ENCODE data around the gene ARHGAP15. TPM values are rescaled to one million over a fixed set of nuclear protein-coding genes. Genes with fewer than 3 reads are reported as not detected.

Gene ARHGAP15
- total RNA-seq, 4 donors from 2014 or later = 3.4 to 9.3 (median 6.4) TPM

DNA sequence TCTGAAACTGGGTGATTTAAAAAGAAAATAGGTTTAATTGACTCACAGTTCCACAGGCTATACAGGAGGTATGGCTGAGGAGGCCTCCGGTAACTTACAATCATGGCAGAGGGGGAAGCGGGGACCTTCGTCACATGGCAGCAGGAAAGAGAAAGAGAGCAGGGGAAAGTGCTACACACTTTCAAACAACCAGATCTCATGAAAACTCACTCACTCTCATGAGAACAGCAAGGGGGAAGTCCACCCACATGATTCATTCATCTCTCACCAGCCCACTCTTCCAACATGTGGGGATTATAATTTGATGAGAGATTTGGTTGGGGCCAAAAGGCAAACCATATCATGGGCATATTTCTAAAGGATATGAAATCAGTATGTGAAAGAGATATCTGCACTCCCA, 12.0 kb upstream of the ARHGAP15 start:
- 97 to 100% methylated on average over 3 of the region's 3 CpGs for WGBS, 2 donors (ENCODE audit: low coverage in 1 of 2)
- Histone ChIP-seq H3K9me3 (no peaks in the 10 kb centered on the region), H3K4me3 (no peak overlapping the region), H3K4me1 (no peaks in the 10 kb centered on the region), H3K27me3 (no peaks in the 10 kb centered on the region), H3K27ac (no peak overlapping the region), H3K36me3 (no peaks in the 10 kb centered on the region)
- ATAC-seq = no peak
- no peak for TF ChIP-seq POLR2A (IDR thresholded peaks at IDR 0.05)
- TF ChIP-seq, protein P1, sequence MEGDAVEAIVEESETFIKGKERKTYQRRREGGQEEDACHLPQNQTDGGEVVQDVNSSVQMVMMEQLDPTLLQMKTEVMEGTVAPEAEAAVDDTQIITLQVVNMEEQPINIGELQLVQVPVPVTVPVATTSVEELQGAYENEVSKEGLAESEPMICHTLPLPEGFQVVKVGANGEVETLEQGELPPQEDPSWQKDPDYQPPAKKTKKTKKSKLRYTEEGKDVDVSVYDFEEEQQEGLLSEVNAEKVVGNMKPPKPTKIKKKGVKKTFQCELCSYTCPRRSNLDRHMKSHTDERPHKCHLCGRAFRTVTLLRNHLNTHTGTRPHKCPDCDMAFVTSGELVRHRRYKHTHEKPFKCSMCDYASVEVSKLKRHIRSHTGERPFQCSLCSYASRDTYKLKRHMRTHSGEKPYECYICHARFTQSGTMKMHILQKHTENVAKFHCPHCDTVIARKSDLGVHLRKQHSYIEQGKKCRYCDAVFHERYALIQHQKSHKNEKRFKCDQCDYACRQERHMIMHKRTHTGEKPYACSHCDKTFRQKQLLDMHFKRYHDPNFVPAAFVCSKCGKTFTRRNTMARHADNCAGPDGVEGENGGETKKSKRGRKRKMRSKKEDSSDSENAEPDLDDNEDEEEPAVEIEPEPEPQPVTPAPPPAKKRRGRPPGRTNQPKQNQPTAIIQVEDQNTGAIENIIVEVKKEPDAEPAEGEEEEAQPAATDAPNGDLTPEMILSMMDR (IDR thresholded peaks at IDR 0.05) = no peak
- TF ChIP-seq POLR2AphosphoS5 (IDR thresholded peaks at IDR 0.05) = no peak
- TF ChIP-seq EP300 (IDR thresholded peaks at IDR 0.05) = no peak

DNA sequence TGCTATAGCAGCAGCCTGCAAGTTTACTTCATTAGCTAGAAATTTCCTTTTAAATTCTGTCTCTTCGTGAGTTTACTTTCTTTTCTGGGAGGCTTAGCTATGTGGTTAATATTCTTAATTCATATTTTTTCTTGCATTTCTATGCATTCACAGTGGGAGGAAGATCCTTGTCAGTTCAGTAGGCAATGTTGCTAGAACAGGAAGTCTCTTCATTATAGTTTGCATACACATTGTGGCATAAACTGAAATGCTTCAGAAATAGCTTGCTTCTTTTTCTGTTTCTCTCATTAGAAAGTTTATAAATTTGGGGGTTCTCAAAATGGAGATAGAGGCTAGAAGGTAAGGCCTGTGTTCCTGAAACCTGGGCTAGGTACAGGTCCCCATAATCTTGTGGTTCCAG, 8.1 kb upstream of the ARHGAP15 start:
- 36 to 80% methylated on average over 1 of the region's 1 CpG for whole genome bisulfite sequencing, 2 donors (ENCODE audit: low coverage in 1 of 2)
- Histone ChIP-seq H3K9me3 (no peaks in the 10 kb centered on the region), H3K4me3 (no peak overlapping the region), H3K27ac (no peak overlapping the region), H3K36me3 (no peaks in the 10 kb centered on the region), H3K27me3 (no peaks in the 10 kb centered on the region), H3K4me1 (no peaks in the 10 kb centered on the region)
- no peak for TF ChIP-seq POLR2AphosphoS5 (IDR thresholded peaks at IDR 0.05)
- TF ChIP-seq, protein P1 (IDR thresholded peaks at IDR 0.05) = no peak
- no peak for TF ChIP-seq EP300 (IDR thresholded peaks at IDR 0.05)
- no peak for TF ChIP-seq POLR2A (IDR thresholded peaks at IDR 0.05)
- no peak for ATAC-seq

DNA sequence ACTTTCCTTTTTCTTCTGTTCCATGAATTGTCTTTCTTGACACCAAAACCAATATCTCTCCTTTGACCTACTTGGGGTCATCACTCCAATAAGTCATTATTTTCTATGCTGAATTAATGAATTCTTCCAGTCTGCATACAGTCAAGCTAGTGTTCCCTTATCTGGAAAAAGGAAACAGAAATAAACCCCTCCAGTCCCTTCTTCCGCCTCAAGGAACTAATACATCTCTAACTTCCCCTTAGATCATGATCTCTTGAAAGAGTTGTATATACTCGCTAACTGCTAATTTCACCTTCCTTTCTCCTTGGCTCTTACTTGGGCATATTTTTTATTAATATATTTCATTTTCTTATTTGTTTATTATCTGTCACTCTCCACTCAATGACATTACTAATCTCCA, 7.3 kb upstream of the ARHGAP15 start:
- Histone ChIP-seq H3K27ac (no peak overlapping the region), H3K36me3 (no peaks in the 10 kb centered on the region), H3K4me1 (no peaks in the 10 kb centered on the region), H3K9me3 (no peaks in the 10 kb centered on the region), H3K4me3 (no peak overlapping the region), H3K27me3 (no peaks in the 10 kb centered on the region)
- WGBS, 2 donors (ENCODE audit: low coverage in 1 of 2) = 81 to 85% methylated on average over 2 of the region's 2 CpGs
- TF ChIP-seq, protein P1 (IDR thresholded peaks at IDR 0.05) = no peak
- no peak for TF ChIP-seq EP300 (IDR thresholded peaks at IDR 0.05)
- TF ChIP-seq POLR2AphosphoS5 (IDR thresholded peaks at IDR 0.05) = no peak
- TF ChIP-seq POLR2A (IDR thresholded peaks at IDR 0.05) = no peak
- no peak for ATAC-seq

DNA sequence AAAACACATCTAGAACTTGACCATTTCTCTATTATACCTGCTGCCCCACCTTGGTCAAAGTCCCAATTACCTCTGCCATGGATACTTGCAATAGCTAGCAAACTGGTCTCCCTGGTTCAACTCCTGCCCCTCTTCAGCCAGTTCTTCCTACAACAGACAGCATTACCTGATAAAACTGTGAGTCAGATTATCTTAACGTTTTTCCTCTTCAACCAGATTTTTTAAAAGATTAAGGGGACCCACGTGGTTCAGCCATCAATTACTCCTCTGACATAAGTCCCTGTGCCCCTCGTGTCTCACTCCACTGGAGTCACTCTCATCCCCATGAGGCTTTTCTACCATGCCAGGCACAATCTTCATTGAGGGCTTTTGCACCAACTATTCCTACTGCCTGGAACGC, 5.3 kb upstream of the ARHGAP15 start:
- WGBS, 2 donors (ENCODE audit: low coverage in 1 of 2) = 48% methylated on average over 4 of the region's 4 CpGs
- Histone ChIP-seq H3K4me1 (no peaks in the 10 kb centered on the region), H3K27ac (no peak overlapping the region), H3K4me3 (no peak overlapping the region), H3K9me3 (no peaks in the 10 kb centered on the region), H3K36me3 (no peaks in the 10 kb centered on the region), H3K27me3 (no peaks in the 10 kb centered on the region)
- ATAC-seq = no peak
- TF ChIP-seq EP300 (IDR thresholded peaks at IDR 0.05) (no peak), POLR2A (IDR thresholded peaks at IDR 0.05) (no peak), POLR2AphosphoS5 (IDR thresholded peaks at IDR 0.05) (no peak)
- TF ChIP-seq, protein P1 (IDR thresholded peaks at IDR 0.05) = no peak

DNA sequence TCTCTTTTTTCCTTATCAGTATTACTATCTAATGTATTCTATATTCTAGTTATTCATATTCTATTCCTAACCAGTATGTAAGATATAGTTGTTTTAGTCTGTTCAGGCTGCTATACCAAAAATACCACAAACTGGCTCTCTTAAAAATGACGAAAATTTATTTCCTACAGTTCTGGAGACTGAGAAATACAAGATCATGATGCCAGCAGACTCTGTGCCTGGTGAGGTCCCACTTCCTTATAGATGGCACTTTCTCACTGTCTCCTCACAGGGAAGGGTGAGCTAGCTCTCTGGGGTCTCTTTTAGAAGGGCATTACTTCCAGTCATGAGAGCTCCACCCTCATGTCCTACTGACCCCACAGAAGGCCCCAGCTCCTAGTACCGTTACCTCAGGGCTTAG, 4.8 kb upstream of the ARHGAP15 start:
- no peak for ATAC-seq
- 80% methylated on average over 2 of the region's 2 CpGs for WGBS, 2 donors (ENCODE audit: low coverage in 1 of 2)
- no peaks in the 10 kb centered on the region for H3K9me3 ChIP-seq
- H3K4me3 ChIP-seq = no peak overlapping the region
- no peaks in the 10 kb centered on the region for H3K4me1 ChIP-seq
- no peaks in the 10 kb centered on the region for H3K36me3 ChIP-seq
- no peak for TF ChIP-seq POLR2A (IDR thresholded peaks at IDR 0.05)
- H3K27ac ChIP-seq = no peak overlapping the region
- H3K27me3 ChIP-seq = no peaks in the 10 kb centered on the region

Measured in gastroesophageal sphincter (tissue), 4 donors.